Ovary (tissue), 9 donors: ENCODE results near the gene RNASE12. TPM values are rescaled to one million over a fixed set of nuclear protein-coding genes. Genes with fewer than 3 reads are reported as not detected.

Experiments
- DNase-seq, 5 donors: peaks; one replicate each; pipeline ENCODE4 v3.0.0-alpha.2; 2019 to 2020
- H3K27ac ChIP-seq, 2 donors: fragments of 200-600 bp; one replicate each; pipeline versions ENCODE4 v1.5.1 to v1.8.0; 2019 to 2022
- H3K27me3 ChIP-seq: fragments of 200-600 bp; one replicate; pipeline ENCODE4 v1.8.0; 2022
- H3K36me3 ChIP-seq: fragments of 200-600 bp; sonication (generic); one replicate; pipeline ENCODE4 v1.5.1; 2019
- H3K4me1 ChIP-seq: one replicate; pipeline ENCODE4 v1.8.1; 2013; ENCODE audit warnings: mild to moderate bottlenecking, moderate library complexity; ENCODE audit not compliant: insufficient read depth
- H3K4me3 ChIP-seq: fragments of 200-600 bp; sonication (generic); one replicate; pipeline ENCODE4 v1.5.1; 2017
- H3K9me3 ChIP-seq, 2 donors: fragments of 200-600 bp in 1 of 2; sonication (generic) in 1 of 2; one replicate each; pipeline versions ENCODE4 v1.5.1 to v1.8.1; 2013 to 2019; ENCODE audit warnings: mild to moderate bottlenecking in 1 of 2, moderate library complexity in 1 of 2
- EP300 ChIP-seq: sonication (generic); formaldehyde crosslinking; IDR thresholded peaks from one replicate; pipeline ENCODE4 v1.6.1; 2017; ENCODE audit warnings: antibody characterized with exemption
- POLR2A ChIP-seq: fragments of 450-650 bp; IDR thresholded peaks from one replicate; pipeline ENCODE4 v1.6.1; 2017; ENCODE audit warnings: antibody characterized with exemption, mild to moderate bottlenecking, moderate library complexity
- WGBS, 3 donors: extraction: QIAGEN DNeasy Blood & Tissue Kit in 1 of 3; methylation state at CpG; one replicate each; pipeline versions ENCODE4 v1.1.5 to v1.1.7; 2013 to 2017; 5-methylcytosine and 5-hydroxymethylcytosine counted together
- intact Hi-C, 4 donors: fragments of 100-400 bp; cut with DNase I; formaldehyde crosslinking; loops; one replicate each; pipeline versions ENCODE4 v1.11.0 to v1.15.1; 2022 to 2023
- polyA plus RNA-seq, 2 donors: library from polyadenylated mRNA; stranded (reverse); fragments of 200-250 nt in 1 of 2; fragments of 350-450 nt in 1 of 2; fragmentation: Illumina TruSeq in 1 of 2; extraction: RNeasy Lipid Tissue Mini Kit (QIAGEN cat#74804) in 1 of 2; gene quantifications; one replicate each; pipeline ENCODE4 v1.2.3, GENCODE V29; 2013 to 2014
- total RNA-seq, 7 donors: library from RNA; depleted of rRNA in 2 of 7; stranded (reverse); fragments of >200 nt in 2 of 7; fragmentation: NEBNext Ultra II Directional in 3 of 7; extraction: Animal tissue kit (Norgen Biotek cat#: 25700) in 3 of 7; gene quantifications; one replicate each; pipeline versions ENCODE4 v1.1.0 to v1.2.4, GENCODE V29; 2016 to 2023
- TF ChIP-seq, protein P1 (sequence below), 3 donors: fragments of 450-650 bp in 2 of 3; fragments of 200-600 bp in 1 of 3; IDR thresholded peaks; one replicate each; pipeline versions ENCODE4 v1.5.1 to v1.8.0; 2016 to 2022; ENCODE audit warnings: antibody characterized with exemption in 3 of 3, mild to moderate bottlenecking in 1 of 3
- donor health status: DM: no; HTN: no; CAD: no; lungs with moderate emphysema.
- donor health status: DM: no; HTN: no; CAD: no.
- donor health status: Bipolar disorder and iron deficiency.
- donor health status: DM: yes; HTN: yes; CAD: no.
- donor health status: DM: no; HTN: no; CAD: no.
- donor health status: DM: yes; HTN: yes; CAD: no.

The RNASE12 gene
- total and polyA plus RNA-seq, 9 donors, result not detected

DNA sequence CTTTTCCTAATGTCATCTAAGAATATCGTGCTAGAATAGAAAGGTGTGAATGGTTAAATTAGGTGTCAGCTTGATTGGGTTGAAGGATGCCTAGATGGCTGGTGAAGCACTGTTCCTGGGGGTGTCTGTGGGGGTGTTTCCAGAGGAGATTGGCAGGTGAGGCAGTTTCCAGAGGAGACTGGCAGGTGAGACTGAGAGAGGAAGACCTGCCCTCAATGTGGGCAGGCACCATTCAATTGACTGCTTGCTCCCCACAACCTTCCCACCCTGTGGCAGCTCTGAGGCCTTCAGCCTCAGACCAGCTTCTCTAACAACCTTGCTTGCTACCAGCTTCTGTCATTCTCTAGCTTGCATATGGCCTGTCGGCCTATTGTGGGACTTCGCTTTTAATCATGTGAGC is 39.6 kb downstream of the RNASE12 start:
- Histone ChIP-seq H3K36me3 (no peaks in the 10 kb centered on the region), H3K27ac (no peak overlapping the region), H3K4me1 (no peaks in the 10 kb centered on the region), H3K27me3 (no peaks in the 10 kb centered on the region), H3K4me3 (no peak overlapping the region), H3K9me3 (no peaks in the 10 kb centered on the region)
- intact Hi-C loops, result no loop called here
- DNase-seq, result no peak
- TF ChIP-seq EP300 (no peak), POLR2A (no peak)
- TF ChIP-seq, protein P1, sequence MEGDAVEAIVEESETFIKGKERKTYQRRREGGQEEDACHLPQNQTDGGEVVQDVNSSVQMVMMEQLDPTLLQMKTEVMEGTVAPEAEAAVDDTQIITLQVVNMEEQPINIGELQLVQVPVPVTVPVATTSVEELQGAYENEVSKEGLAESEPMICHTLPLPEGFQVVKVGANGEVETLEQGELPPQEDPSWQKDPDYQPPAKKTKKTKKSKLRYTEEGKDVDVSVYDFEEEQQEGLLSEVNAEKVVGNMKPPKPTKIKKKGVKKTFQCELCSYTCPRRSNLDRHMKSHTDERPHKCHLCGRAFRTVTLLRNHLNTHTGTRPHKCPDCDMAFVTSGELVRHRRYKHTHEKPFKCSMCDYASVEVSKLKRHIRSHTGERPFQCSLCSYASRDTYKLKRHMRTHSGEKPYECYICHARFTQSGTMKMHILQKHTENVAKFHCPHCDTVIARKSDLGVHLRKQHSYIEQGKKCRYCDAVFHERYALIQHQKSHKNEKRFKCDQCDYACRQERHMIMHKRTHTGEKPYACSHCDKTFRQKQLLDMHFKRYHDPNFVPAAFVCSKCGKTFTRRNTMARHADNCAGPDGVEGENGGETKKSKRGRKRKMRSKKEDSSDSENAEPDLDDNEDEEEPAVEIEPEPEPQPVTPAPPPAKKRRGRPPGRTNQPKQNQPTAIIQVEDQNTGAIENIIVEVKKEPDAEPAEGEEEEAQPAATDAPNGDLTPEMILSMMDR (IDR thresholded peaks at IDR 0.05), result no peak
- WGBS, 3 donors, result 87 to 91% (median 88%) methylated on average over 3 of the region's 3 CpGs

DNA sequence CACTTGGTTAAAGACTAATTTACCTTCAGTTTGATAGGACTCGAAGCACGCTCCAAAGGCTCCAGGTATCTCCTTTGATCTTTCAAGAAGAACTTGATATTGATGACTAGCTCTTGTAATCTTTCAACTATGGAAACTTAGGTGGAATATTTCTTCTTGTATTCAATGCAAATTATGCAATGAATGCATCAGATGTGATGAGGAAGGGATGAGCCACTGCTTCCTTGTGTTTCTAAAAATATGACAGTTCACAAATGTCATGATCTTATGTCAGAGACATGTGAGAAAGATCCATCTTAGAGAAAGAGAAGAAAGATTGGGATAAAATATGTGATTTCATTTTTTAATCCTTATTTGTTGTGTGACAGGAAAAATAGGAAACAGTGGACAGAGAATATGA is 40.2 kb downstream of the RNASE12 start:
- 90 to 93% (median 92%) methylated on average over 2 of the region's 2 CpGs for WGBS, 3 donors
- DNase-seq, result no peak
- H3K27me3 ChIP-seq, result no peaks in the 10 kb centered on the region
- no peaks in the 10 kb centered on the region for H3K9me3 ChIP-seq
- H3K4me3 ChIP-seq, result no peak overlapping the region
- no peaks in the 10 kb centered on the region for H3K4me1 ChIP-seq
- H3K27ac ChIP-seq, result no peak overlapping the region
- intact Hi-C loops, result no loop called here
- TF ChIP-seq POLR2A, result no peak
- TF ChIP-seq, protein P1 (IDR thresholded peaks at IDR 0.05), result no peak
- TF ChIP-seq EP300, result no peak
- no peaks in the 10 kb centered on the region for H3K36me3 ChIP-seq

DNA sequence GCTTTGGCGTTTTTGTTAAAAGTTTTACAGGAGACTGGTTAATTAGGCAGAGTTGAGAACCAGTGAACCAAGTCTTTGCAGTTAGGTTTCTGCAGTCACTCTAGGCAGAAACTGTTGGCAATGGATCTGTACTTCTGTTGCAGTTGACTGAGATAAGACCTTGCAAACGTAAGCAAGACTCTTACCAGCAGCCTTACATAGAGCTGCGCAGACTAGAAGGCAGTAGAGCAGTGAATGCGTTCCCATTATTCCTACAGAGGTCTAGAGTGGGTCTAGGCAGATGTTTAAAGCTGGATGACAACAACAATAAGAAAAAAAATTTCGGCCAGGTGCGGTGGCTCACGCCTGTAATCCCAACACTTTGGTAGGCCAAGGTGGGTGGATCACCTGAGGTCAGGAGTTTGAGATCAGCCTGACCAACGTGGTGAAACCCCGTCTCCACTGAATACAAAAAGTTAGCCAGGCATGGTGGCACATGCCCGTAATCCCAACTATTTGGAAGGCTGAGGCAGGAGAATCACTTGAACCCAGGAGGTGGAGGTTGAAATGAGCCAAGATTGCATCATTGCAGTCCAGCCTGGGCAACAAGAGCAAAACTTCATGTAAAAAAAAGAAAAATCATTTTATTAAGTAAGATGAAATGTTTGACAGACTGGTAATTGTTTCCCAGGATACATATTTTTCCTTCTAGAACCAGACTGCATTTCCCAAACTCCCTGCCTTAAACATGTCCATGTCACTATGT is 42.6 kb downstream of the RNASE12 start:
- Histone ChIP-seq H3K27me3 (no peaks in the 10 kb centered on the region), H3K4me1 (no peaks in the 10 kb centered on the region), H3K9me3 (no peaks in the 10 kb centered on the region), H3K27ac (no peak overlapping the region), H3K4me3 (no peak overlapping the region), H3K36me3 (no peaks in the 10 kb centered on the region)
- intact Hi-C loops, result no loop called here
- DNase-seq, result no peak
- 81 to 90% (median 86%) methylated on average over 10 of the region's 10 CpGs for WGBS, 3 donors
- TF ChIP-seq EP300, result no peak
- TF ChIP-seq POLR2A, result no peak
- TF ChIP-seq, protein P1 (IDR thresholded peaks at IDR 0.05), result no peak

DNA sequence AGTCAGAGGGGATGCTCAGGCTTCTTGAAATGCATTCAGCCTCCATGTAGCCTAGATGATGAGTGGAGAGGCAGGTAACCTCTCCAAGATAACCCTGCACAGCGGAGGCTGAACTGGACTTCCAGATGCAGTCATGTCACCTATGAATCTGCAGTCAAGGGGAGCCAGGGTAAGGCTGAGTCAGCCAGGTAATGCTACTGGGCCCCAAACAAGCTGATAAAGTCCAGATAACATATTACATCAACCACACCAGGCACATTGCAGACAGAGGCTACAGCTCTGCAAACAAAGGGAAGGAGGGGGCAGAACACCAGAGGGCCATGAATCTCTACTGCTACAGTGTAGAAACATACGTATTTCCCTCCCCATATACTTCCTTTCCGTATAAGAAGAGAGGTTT is 44.3 kb downstream of the RNASE12 start:
- Histone ChIP-seq H3K27ac (no peak overlapping the region), H3K4me3 (no peak overlapping the region), H3K27me3 (no peaks in the 10 kb centered on the region), H3K9me3 (no peaks in the 10 kb centered on the region), H3K36me3 (no peaks in the 10 kb centered on the region), H3K4me1 (no peaks in the 10 kb centered on the region)
- TF ChIP-seq POLR2A (no peak), EP300 (no peak)
- DNase-seq, result no peak
- intact Hi-C loops, result no loop called here
- WGBS, 3 donors, result 33 to 53% (median 40%) methylated on average over 3 of the region's 3 CpGs

Other genes starting within 250 kb of the RNASE12 start
- 10 to 100 TPM in 5 of 7 donors, 1 to 10 TPM in 2; 7.1 to 25.6 (median 22.8) TPM for gene PARP2, start 247.7 kb downstream of the RNASE12 start, total RNA-seq
- gene PARP2, start 247.7 kb downstream of the RNASE12 start, polyA plus RNA-seq, result 10 to 100 TPM; 16.5 to 38.7 TPM
- 10 to 100 TPM in 6 of 7 donors, 1 to 10 TPM in 1; 8.2 to 24.0 (median 18.2) TPM for gene TEP1, start 177.9 kb downstream of the RNASE12 start, total RNA-seq
- 10 to 100 TPM in 1 of 2 donors, 1 to 10 TPM in 1; 8.5 to 29.1 TPM for gene TEP1, start 177.9 kb downstream of the RNASE12 start, polyA plus RNA-seq
- 1 to 10 TPM in 2 of 7 donors, under 1 TPM in 5; under 0.01 to 1.2 (median 0.72) TPM for gene KLHL33, start 155.2 kb downstream of the RNASE12 start, total RNA-seq
- gene KLHL33, start 155.2 kb downstream of the RNASE12 start, polyA plus RNA-seq, result 1 to 10 TPM in 1 of 2 donors, under 1 TPM in 1; 0.73 to 1.1 TPM
- 10 to 100 TPM; 31.8 to 68.8 (median 37.6) TPM for gene OSGEP, start 136.6 kb downstream of the RNASE12 start, total RNA-seq
- gene OSGEP, start 136.6 kb downstream of the RNASE12 start, polyA plus RNA-seq, result 10 to 100 TPM; 38.1 to 39.4 TPM
- 100 to 1,000 TPM; 141 to 172 (median 159) TPM for gene APEX1, start 136.2 kb downstream of the RNASE12 start, total RNA-seq
- 100 to 1,000 TPM; 182 to 292 TPM for gene APEX1, start 136.2 kb downstream of the RNASE12 start, polyA plus RNA-seq
- 10 to 100 TPM; 11.8 to 32.0 (median 24.2) TPM for gene PIP4P1, start 129.9 kb downstream of the RNASE12 start, total RNA-seq
- gene PIP4P1, start 129.9 kb downstream of the RNASE12 start, polyA plus RNA-seq, result 10 to 100 TPM; 29.7 to 32.9 TPM
- gene PNP, start 122.0 kb downstream of the RNASE12 start, total RNA-seq, result 1 to 10 TPM; 3.4 to 9.2 (median 7.1) TPM
- 10 to 100 TPM in 1 of 2 donors, 1 to 10 TPM in 1; 8.5 to 23.0 TPM for gene PNP, start 122.0 kb downstream of the RNASE12 start, polyA plus RNA-seq
- under 1 TPM in 5 of 7 donors, not detected in 2; 0.20 to 0.75 (median 0.53) TPM for gene RNASE10, start 85.8 kb downstream of the RNASE12 start, total RNA-seq
- under 1 TPM in 1 of 2 donors, not detected in 1; 0.06 TPM for gene RNASE10, start 85.8 kb downstream of the RNASE12 start, polyA plus RNA-seq
- not detected for gene RNASE9, start 30.3 kb downstream of the RNASE12 start, total RNA-seq
- not detected for gene RNASE9, start 30.3 kb downstream of the RNASE12 start, polyA plus RNA-seq
- not detected for gene RNASE11, start 3.4 kb downstream of the RNASE12 start, total RNA-seq
- under 1 TPM in 1 of 2 donors, not detected in 1; 0.28 TPM for gene RNASE11, start 3.4 kb downstream of the RNASE12 start, polyA plus RNA-seq
- gene OR6S1, start 50.3 kb upstream of the RNASE12 start, total RNA-seq, result not detected
- gene OR6S1, start 50.3 kb upstream of the RNASE12 start, polyA plus RNA-seq, result not detected
- 100 to 1,000 TPM in 3 of 7 donors, 10 to 100 TPM in 4; 42.0 to 179 (median 97.6) TPM for gene RNASE4, start 93.2 kb upstream of the RNASE12 start, total RNA-seq
- 100 to 1,000 TPM; 156 to 183 TPM for gene RNASE4, start 93.2 kb upstream of the RNASE12 start, polyA plus RNA-seq
- 10 to 100 TPM; 13.2 to 72.8 (median 39.1) TPM for gene ANG, start 97.4 kb upstream of the RNASE12 start, total RNA-seq
- gene ANG, start 97.4 kb upstream of the RNASE12 start, polyA plus RNA-seq, result 10 to 100 TPM; 65.2 to 80.5 TPM
- not detected for gene EDDM3A, start 154.5 kb upstream of the RNASE12 start, total RNA-seq
- not detected for gene EDDM3A, start 154.5 kb upstream of the RNASE12 start, polyA plus RNA-seq
- not detected for gene EDDM3B, start 177.0 kb upstream of the RNASE12 start, total RNA-seq
- not detected for gene EDDM3B, start 177.0 kb upstream of the RNASE12 start, polyA plus RNA-seq
- 1 to 10 TPM; 3.1 to 7.5 (median 5.0) TPM for gene RNASE6, start 189.9 kb upstream of the RNASE12 start, total RNA-seq
- gene RNASE6, start 189.9 kb upstream of the RNASE12 start, polyA plus RNA-seq, result 10 to 100 TPM in 1 of 2 donors, 1 to 10 TPM in 1; 4.7 to 30.3 TPM
- gene RNASE1, start 211.5 kb upstream of the RNASE12 start, total RNA-seq, result 100 to 1,000 TPM in 6 of 7 donors, 10 to 100 TPM in 1; 62.5 to 293 (median 119) TPM
- gene RNASE1, start 211.5 kb upstream of the RNASE12 start, polyA plus RNA-seq, result 100 to 1,000 TPM; 203 to 985 TPM